Small intestine (tissue), 7 donors: ENCODE measurements around the gene TCP11L2. TPM values are rescaled to one million over a fixed set of nuclear protein-coding genes. Genes with fewer than 3 reads are reported as not detected.
"Not testable (repeated sequence)": the region's sequence is repeated elsewhere in the genome, so short reads cannot be mapped to it uniquely, and the experiment has no call there.

ENCODE experiments used
- DNase-seq, 2 donors: peaks; one replicate each; pipeline versions ENCODE4 v3.0.0 to v3.0.0-alpha.2; 2013
- FAIRE-seq: peaks from 2 replicates; lab custom pipeline; 2012; peaks lifted over from hg19 to GRCh38; lab: Jason Lieb, UNC
- H3K27ac ChIP-seq, 3 donors: one replicate each; pipeline ENCODE4 v1.5.1; 2013; ENCODE audit warnings: low read length in 2 of 3, mild to moderate bottlenecking in 2 of 3, control low read depth in 1 of 3, inconsistent platforms in 1 of 3, low read depth in 1 of 3, moderate library complexity in 1 of 3
- H3K27me3 ChIP-seq, 3 donors: one replicate each; pipeline ENCODE4 v1.6.1; 2013; ENCODE audit warnings: low read length in 3 of 3, inconsistent platforms in 1 of 3; ENCODE audit not compliant: control insufficient read depth in 3 of 3, insufficient read depth in 3 of 3
- H3K36me3 ChIP-seq, 3 donors: one replicate each; pipeline ENCODE4 v1.6.1; 2013; ENCODE audit warnings: low read length in 3 of 3, inconsistent platforms in 1 of 3, low read depth in 1 of 3, mild to moderate bottlenecking in 1 of 3, moderate library complexity in 1 of 3; ENCODE audit not compliant: control insufficient read depth in 3 of 3, insufficient read depth in 2 of 3
- H3K4me1 ChIP-seq, 3 donors: one replicate each; pipeline ENCODE4 v1.6.1; 2013; ENCODE audit warnings: low read length in 2 of 3, inconsistent platforms in 1 of 3, low read depth in 1 of 3, mild to moderate bottlenecking in 1 of 3, moderate library complexity in 1 of 3; ENCODE audit not compliant: control insufficient read depth in 3 of 3, insufficient read depth in 2 of 3
- H3K4me3 ChIP-seq, 3 donors: one replicate each; pipeline ENCODE4 v1.5.1; 2013; ENCODE audit warnings: low read length in 3 of 3, control low read depth in 1 of 3, inconsistent platforms in 1 of 3, low read depth in 1 of 3, mild to moderate bottlenecking in 1 of 3, moderate library complexity in 1 of 3
- H3K9me3 ChIP-seq, 2 donors: one replicate each; pipeline ENCODE4 v1.6.1; 2013; ENCODE audit warnings: low read depth in 1 of 2, low read length in 1 of 2; ENCODE audit not compliant: control insufficient read depth in 2 of 2, insufficient read depth in 1 of 2
- WGBS, 3 donors: extraction: QIAGEN DNeasy Blood & Tissue Kit; methylation state at CpG; one replicate each; pipeline ENCODE4 v1.1.7; 2013; 5-methylcytosine and 5-hydroxymethylcytosine counted together
- polyA plus RNA-seq, 4 donors: library from polyadenylated mRNA; stranded (reverse) in 3 of 4; unstranded in 1 of 4; fragments of 200-250 nt in 3 of 4; fragments of 120-200 nt in 1 of 4; gene quantifications; one replicate each; pipeline versions ENCODE4 v1.2.1 to v1.2.3, GENCODE V29; 2013
- donor health status: healthy with polysubstance abuse.
- donor health status: control.
- donor health status: control.
- donor health status: Bipolar disorder and iron deficiency.
- donor health status: healthy.

Gene TCP11L2
- polyA plus RNA-seq, 4 donors, result 2.7 to 18.1 (median 5.7) TPM

DNA sequence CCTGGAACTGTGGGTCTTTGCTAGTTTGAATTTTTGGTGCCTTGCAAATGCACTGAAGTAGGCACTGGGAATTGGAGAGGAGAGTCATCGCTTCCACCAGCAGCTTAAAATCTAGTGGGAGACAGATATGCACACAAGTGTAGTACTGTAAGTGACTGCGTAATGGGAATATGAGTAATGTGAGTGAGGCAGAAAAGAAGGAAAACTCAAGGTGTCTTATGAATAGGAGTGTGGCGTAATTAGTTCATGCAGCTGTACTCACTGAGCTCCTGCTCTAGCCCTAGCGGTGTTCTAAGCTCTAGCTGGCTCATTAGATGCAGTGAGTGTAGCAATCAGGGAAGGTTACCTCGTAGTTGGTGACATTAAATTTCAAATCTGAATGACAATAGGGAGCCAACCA, 2.8 kb downstream of the TCP11L2 start:
- H3K4me3 ChIP-seq, result no peak overlapping the region
- 80 to 85% (median 82%) methylated on average over 5 of the region's 5 CpGs for WGBS, 3 donors
- H3K9me3 ChIP-seq, result no peaks in the 10 kb centered on the region
- FAIRE-seq, result no peak
- peaks cover 3 to 25% (median 4%) of the 10 kb centered on the region in 3 donors for H3K4me1 ChIP-seq
- no peaks in the 10 kb centered on the region for H3K27me3 ChIP-seq
- no peak for DNase-seq
- H3K36me3 ChIP-seq, result no peaks in the 10 kb centered on the region
- no peak overlapping the region for H3K27ac ChIP-seq

GRCh38 chr12:106307181-106307580, 4.6 kb downstream of the TCP11L2 start:
- H3K27me3 ChIP-seq, result no peaks in the 10 kb centered on the region
- H3K4me1 ChIP-seq, result peaks cover 3 to 28% (median 4%) of the 10 kb centered on the region in 3 donors
- H3K36me3 ChIP-seq, result no peaks in the 10 kb centered on the region
- H3K27ac ChIP-seq, result peak overlapping the region in 1 of 3 donors; percentile 36
- 17 to 54% (median 33%) methylated on average over 1 of the region's 1 CpG for WGBS, 3 donors
- no peak for FAIRE-seq
- H3K9me3 ChIP-seq, result no peaks in the 10 kb centered on the region
- DNase-seq, result peak; percentile 64 to 65
- H3K4me3 ChIP-seq, result no peak overlapping the region

DNA sequence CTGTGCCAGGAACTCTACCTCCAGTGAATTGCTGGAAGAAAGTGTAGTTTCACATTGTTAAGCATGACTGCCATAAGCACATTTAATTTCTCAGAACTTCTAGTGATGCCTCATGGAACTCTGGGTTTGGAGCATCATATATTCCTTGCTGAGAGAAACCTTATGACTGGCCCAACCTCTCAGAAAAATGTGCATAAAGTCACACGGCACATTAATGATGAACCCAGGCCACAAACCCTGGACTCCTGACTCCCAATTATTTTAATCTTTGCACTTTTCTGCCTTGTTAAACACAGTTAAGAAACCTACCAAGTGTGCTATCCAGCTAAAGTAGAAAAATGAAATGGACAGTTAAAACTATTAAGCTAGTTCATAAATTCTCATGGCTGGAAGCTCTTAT, 5.6 kb downstream of the TCP11L2 start:
- no peak overlapping the region for H3K4me3 ChIP-seq
- FAIRE-seq (no peak), DNase-seq (peak in 1 of 2 donors; percentile 65)
- peak overlapping the region in 1 of 3 donors; percentile 36 for H3K27ac ChIP-seq
- H3K36me3 ChIP-seq, result peaks cover 0 to 1% (median 0%) of the 10 kb centered on the region in 3 donors
- 67 to 78% (median 68%) methylated on average over 1 of the region's 1 CpG for WGBS, 3 donors
- H3K27me3 ChIP-seq, result no peaks in the 10 kb centered on the region
- H3K9me3 ChIP-seq, result no peaks in the 10 kb centered on the region
- H3K4me1 ChIP-seq, result peaks cover 3 to 28% (median 4%) of the 10 kb centered on the region in 3 donors

DNA sequence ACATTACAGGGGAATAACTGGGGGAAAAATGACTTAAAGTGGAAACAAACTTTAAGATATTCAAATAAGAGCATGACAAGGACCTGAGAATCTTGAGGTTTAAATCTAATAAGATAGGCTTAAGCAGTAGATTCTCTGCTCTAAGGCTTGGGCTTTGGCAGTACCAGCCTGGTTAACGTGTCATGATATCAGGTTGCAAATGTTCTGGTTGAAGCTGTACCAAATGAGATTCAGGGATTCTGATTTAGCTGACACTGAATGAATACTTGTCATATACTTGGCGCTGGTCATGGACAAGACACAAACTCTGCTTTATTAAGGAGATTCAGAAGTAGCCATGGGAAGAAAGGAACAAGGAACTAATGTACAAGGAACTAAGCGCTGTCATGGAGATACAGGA, 6.1 kb downstream of the TCP11L2 start:
- no peak overlapping the region for H3K4me3 ChIP-seq
- no peaks in the 10 kb centered on the region for H3K27me3 ChIP-seq
- peaks cover 3 to 25% (median 4%) of the 10 kb centered on the region in 3 donors for H3K4me1 ChIP-seq
- DNase-seq, result no peak
- H3K27ac ChIP-seq, result peak overlapping the region in 1 of 3 donors; percentile 36
- no peak for FAIRE-seq
- 91 to 97% (median 93%) methylated on average over 3 of the region's 3 CpGs for WGBS, 3 donors
- no peaks in the 10 kb centered on the region for H3K9me3 ChIP-seq
- H3K36me3 ChIP-seq, result peaks cover 0 to 2% (median 0%) of the 10 kb centered on the region in 3 donors

DNA sequence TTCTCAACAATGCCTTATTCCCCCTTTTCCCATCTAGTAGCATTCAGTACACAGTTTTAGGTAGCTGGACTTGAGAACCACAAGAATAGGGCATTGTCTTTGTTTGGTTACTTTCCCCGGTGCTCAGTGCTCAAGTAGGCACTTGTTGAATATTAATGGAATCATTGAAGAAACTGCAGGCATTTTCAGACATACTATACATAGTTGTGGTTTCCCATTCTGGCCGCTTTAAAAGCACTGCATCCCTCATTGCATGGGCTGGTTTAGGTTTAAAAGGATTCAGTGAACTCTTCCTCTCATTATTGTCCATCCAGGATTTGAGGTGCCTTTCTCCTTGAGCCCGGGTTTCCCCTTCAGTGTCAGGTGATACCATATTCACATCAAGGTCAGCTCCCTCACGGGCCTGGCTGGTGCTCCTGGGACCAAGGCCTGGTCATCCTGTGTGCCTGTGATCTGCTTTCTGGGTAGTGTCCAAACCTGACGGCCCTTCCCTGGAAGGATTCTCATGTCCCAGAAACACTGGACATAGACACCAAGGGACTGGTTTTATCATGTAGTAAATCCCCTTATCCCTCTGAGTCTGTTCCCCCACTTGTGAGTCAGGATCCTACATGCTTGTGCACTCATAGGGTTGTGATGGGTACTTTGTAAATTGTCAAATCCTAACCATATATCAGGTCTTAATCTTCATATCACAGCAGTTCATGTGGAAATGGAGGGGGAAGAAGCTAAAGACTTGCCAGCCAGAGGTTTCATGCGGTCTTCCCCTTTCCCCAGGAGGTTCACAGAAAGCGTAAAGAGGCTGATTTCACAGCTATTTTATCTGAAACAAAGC, 7.4 kb downstream of the TCP11L2 start:
- Histone ChIP-seq H3K27me3 (no peaks in the 10 kb centered on the region), H3K4me1 (peaks cover 0 to 19% (median 0%) of the 10 kb centered on the region in 3 donors), H3K36me3 (peaks cover 0 to 6% (median 0%) of the 10 kb centered on the region in 3 donors), H3K9me3 (no peaks in the 10 kb centered on the region), H3K27ac (no peak overlapping the region), H3K4me3 (no peak overlapping the region)
- no peak for DNase-seq
- no peak for FAIRE-seq
- WGBS, 3 donors, result 73 to 89% (median 75%) methylated on average over 7 of the region's 7 CpGs

DNA sequence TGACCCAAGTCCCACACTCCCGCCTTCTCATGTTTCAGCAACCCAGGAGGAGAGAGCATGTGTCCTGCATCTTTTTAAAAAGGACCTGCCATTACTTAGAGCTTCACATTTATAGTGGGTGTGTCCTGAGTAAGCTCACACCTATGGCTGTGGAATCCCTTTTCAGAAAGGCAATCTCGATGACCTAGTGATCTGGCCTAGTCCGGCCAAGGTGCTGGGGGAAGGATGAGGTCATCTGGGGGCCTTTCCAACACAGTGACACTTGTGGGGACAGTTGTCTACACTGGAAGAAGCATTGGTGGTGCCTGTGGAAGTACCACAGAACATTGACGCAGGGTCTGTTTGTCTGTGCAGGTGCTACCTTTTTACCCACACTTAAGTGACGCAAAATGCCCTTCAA, 8.2 kb downstream of the TCP11L2 start:
- WGBS, 3 donors, result 86 to 90% (median 86%) methylated on average over 5 of the region's 5 CpGs
- no peak for FAIRE-seq
- no peak overlapping the region for H3K27ac ChIP-seq
- H3K4me1 ChIP-seq, result peaks cover 0 to 19% (median 0%) of the 10 kb centered on the region in 3 donors
- peaks cover 0 to 7% (median 0%) of the 10 kb centered on the region in 3 donors for H3K36me3 ChIP-seq
- H3K9me3 ChIP-seq, result no peaks in the 10 kb centered on the region
- no peak overlapping the region for H3K4me3 ChIP-seq
- DNase-seq, result no peak
- no peaks in the 10 kb centered on the region for H3K27me3 ChIP-seq

DNA sequence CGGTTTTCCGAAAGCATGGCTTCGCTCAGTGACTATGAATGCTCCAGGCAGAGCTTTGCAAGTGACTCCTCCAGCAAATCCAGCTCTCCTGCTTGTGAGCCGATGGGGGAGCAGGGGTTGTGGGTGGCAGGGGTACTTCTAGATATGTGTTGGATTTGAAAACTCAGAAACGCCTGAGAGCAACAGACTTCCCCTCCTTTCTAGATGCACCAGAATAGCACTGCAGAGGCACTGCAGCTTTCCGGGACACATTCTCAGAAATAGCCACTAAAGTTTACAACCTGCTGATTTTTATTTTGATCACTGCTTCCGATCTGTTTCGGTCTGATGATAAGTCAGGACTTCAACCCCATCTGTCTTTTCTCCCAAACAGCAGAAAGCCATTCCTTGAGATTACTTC, 8.6 kb downstream of the TCP11L2 start:
- no peaks in the 10 kb centered on the region for H3K9me3 ChIP-seq
- DNase-seq (no peak), FAIRE-seq (no peak)
- peaks cover 0 to 7% (median 0%) of the 10 kb centered on the region in 3 donors for H3K36me3 ChIP-seq
- no peak overlapping the region for H3K27ac ChIP-seq
- no peak overlapping the region for H3K4me3 ChIP-seq
- H3K4me1 ChIP-seq, result peaks cover 0 to 19% (median 0%) of the 10 kb centered on the region in 3 donors
- no peaks in the 10 kb centered on the region for H3K27me3 ChIP-seq
- 55 to 68% (median 61%) methylated on average over 8 of the region's 8 CpGs for WGBS, 3 donors

GRCh38 chr12:106313413-106313812, 10.9 kb downstream of the TCP11L2 start:
- not testable (repeated sequence) for DNase-seq, FAIRE-seq, H3K27ac ChIP-seq, H3K36me3 ChIP-seq, H3K4me1 ChIP-seq, H3K9me3 ChIP-seq, H3K27me3 ChIP-seq, H3K4me3 ChIP-seq
- WGBS, 3 donors, result 71 to 77% (median 76%) methylated on average over 4 of the region's 4 CpGs
